GM15510 (cell line): Measurements from ENCODE around the gene RBM33.

ENCODE experiments used
- POLR2A ChIP-seq: IDR thresholded peaks from 3 replicates; pipeline ENCODE4 v1.6.1; 2011; ENCODE audit warnings: borderline replicate concordance; ENCODE audit not compliant: insufficient read length; ENCODE audit errors: extremely low read depth

The RBM33 gene

GRCh38 chr7:155674556-155674955 is 30.1 kb downstream of the RBM33 start:
- TF ChIP-seq POLR2A, result no peak

- TF ChIP-seq POLR2A, result no peak
Observed at GRCh38 chr7:155676052-155676451, 31.6 kb downstream of the RBM33 start.

GRCh38 chr7:155677688-155678087 is 33.2 kb downstream of the RBM33 start:
- no peak for TF ChIP-seq POLR2A

- no peak for TF ChIP-seq POLR2A
Observed at GRCh38 chr7:155680124-155680523, 35.7 kb downstream of the RBM33 start.

GRCh38 chr7:155680864-155681263 is 36.4 kb downstream of the RBM33 start:
- TF ChIP-seq POLR2A, result no peak

GRCh38 chr7:155681663-155682062 is 37.2 kb downstream of the RBM33 start:
- no peak for TF ChIP-seq POLR2A

- TF ChIP-seq POLR2A, result no peak
Observed at GRCh38 chr7:155682484-155682883, 38.0 kb downstream of the RBM33 start.

- TF ChIP-seq POLR2A, result no peak
Observed at GRCh38 chr7:155683098-155683497, 38.6 kb downstream of the RBM33 start.

GRCh38 chr7:155683714-155684113 is 39.3 kb downstream of the RBM33 start:
- TF ChIP-seq POLR2A, result no peak

- TF ChIP-seq POLR2A, result no peak
Observed at GRCh38 chr7:155684543-155684942, 40.1 kb downstream of the RBM33 start.

- no peak for TF ChIP-seq POLR2A
Observed at GRCh38 chr7:155685070-155685790, 40.8 kb downstream of the RBM33 start.

GRCh38 chr7:155685791-155686160 is 41.3 kb downstream of the RBM33 start:
- TF ChIP-seq POLR2A, result no peak

- no peak for TF ChIP-seq POLR2A
Observed at GRCh38 chr7:155692317-155692716, 47.9 kb downstream of the RBM33 start.

- no peak for TF ChIP-seq POLR2A
Observed at GRCh38 chr7:155693826-155694225, 49.4 kb downstream of the RBM33 start.

GRCh38 chr7:155694851-155695250 is 50.4 kb downstream of the RBM33 start:
- no peak for TF ChIP-seq POLR2A

- TF ChIP-seq POLR2A, result no peak
Observed at GRCh38 chr7:155696747-155697146, 52.3 kb downstream of the RBM33 start.

- TF ChIP-seq POLR2A, result no peak
Observed at GRCh38 chr7:155698633-155699032, 54.2 kb downstream of the RBM33 start.

GRCh38 chr7:155699180-155699579 is 54.7 kb downstream of the RBM33 start:
- TF ChIP-seq POLR2A, result no peak

GRCh38 chr7:155700847-155701246 is 56.4 kb downstream of the RBM33 start:
- TF ChIP-seq POLR2A, result no peak
